ENCODE data around the gene VAMP5.
"Not testable (repeated sequence)": the region's sequence is repeated elsewhere in the genome, so short reads cannot be mapped to it uniquely, and the experiment has no call there.

The VAMP5 gene

GRCh38 chr2:85557130-85557529 is 27.1 kb upstream of the VAMP5 start:
- Histone ChIP-seq H3K36me3 (ENCODE audit: insufficient read depth, low read length) (peaks cover 30% of the 10 kb centered on the region; the same call in 1 of the 2 replicates), H3K9me2 (replicated peaks; ENCODE audit: low read depth, low read length) (no peaks in the 10 kb centered on the region)

GRCh38 chr2:85558160-85558559 is 26.1 kb upstream of the VAMP5 start:
- Histone ChIP-seq H3K9me3 (ENCODE audit: insufficient read depth, low read depth, low read length) (no peaks in the 10 kb centered on the region), H3K4me2 (ENCODE audit: low read depth, low read length, poor library complexity, severe bottlenecking) (no peak overlapping the region), H2AFZ (ENCODE audit: low read length) (no peak overlapping the region), H3K36me3 (ENCODE audit: insufficient read depth, low read length) (peaks cover 20% of the 10 kb centered on the region; the same call in 1 of the 2 replicates), H3K9me2 (replicated peaks; ENCODE audit: low read depth, low read length) (no peaks in the 10 kb centered on the region), H3K4me3 (ENCODE audit: low read length, poor library complexity, severe bottlenecking) (no peak overlapping the region), H3F3A (ENCODE audit: low read depth) (no peaks in the 10 kb centered on the region), H3K27me3 (ENCODE audit: insufficient read depth, low read length, poor library complexity, severe bottlenecking) (no peaks in the 10 kb centered on the region), H3K4me1 (ENCODE audit: insufficient read depth, low read length, poor library complexity, severe bottlenecking) (peaks cover 13% of the 10 kb centered on the region), H3K9ac (ENCODE audit: low read depth, low read length, poor library complexity, severe bottlenecking) (no peak overlapping the region), H3K79me2 (ENCODE audit: insufficient read depth, low read length) (peaks cover 50% of the 10 kb centered on the region), H4K20me1 (ENCODE audit: insufficient read depth, low read length, poor library complexity, severe bottlenecking) (peaks cover 4% of the 10 kb centered on the region)
- TF ChIP-seq CTCF (conservative IDR thresholded peaks at IDR 0.05; ENCODE audit: low read length) (no peak), EZH2phosphoT487 (IDR thresholded peaks at IDR 0.05; ENCODE audit: borderline replicate concordance) (no peak)

More at GRCh38 chr2:85557130-85557529, 27.1 kb upstream of the VAMP5 start:
- Histone ChIP-seq H3K4me1 (ENCODE audit: insufficient read depth, low read length, poor library complexity, severe bottlenecking) (peaks cover 13% of the 10 kb centered on the region), H3K9me3 (ENCODE audit: insufficient read depth, low read depth, low read length) (no peaks in the 10 kb centered on the region), H2AFZ (ENCODE audit: low read length) (no peak overlapping the region), H3K4me3 (ENCODE audit: low read length, poor library complexity, severe bottlenecking) (no peak overlapping the region), H3K9ac (ENCODE audit: low read depth, low read length, poor library complexity, severe bottlenecking) (no peak overlapping the region), H4K20me1 (ENCODE audit: insufficient read depth, low read length, poor library complexity, severe bottlenecking) (peaks cover 4% of the 10 kb centered on the region), H3K27me3 (ENCODE audit: insufficient read depth, low read length, poor library complexity, severe bottlenecking) (no peaks in the 10 kb centered on the region), H3K4me2 (ENCODE audit: low read depth, low read length, poor library complexity, severe bottlenecking) (no peak overlapping the region), H3K79me2 (ENCODE audit: insufficient read depth, low read length) (peaks cover 50% of the 10 kb centered on the region), H3F3A (ENCODE audit: low read depth) (no peaks in the 10 kb centered on the region)
- TF ChIP-seq CTCF (conservative IDR thresholded peaks at IDR 0.05; ENCODE audit: low read length) = no peak
- TF ChIP-seq EZH2phosphoT487 (IDR thresholded peaks at IDR 0.05; ENCODE audit: borderline replicate concordance) = no peak

GRCh38 chr2:85560403-85560726 is 23.9 kb upstream of the VAMP5 start:
- H3K9me3 ChIP-seq (ENCODE audit: insufficient read depth, low read depth, low read length); H3K36me3 ChIP-seq (ENCODE audit: insufficient read depth, low read length); H3F3A ChIP-seq (ENCODE audit: low read depth); H3K27me3 ChIP-seq (ENCODE audit: insufficient read depth, low read length, poor library complexity, severe bottlenecking); H2AFZ ChIP-seq (ENCODE audit: low read length); H3K9me2 ChIP-seq (replicated peaks; ENCODE audit: low read depth, low read length); H4K20me1 ChIP-seq (ENCODE audit: insufficient read depth, low read length, poor library complexity, severe bottlenecking): not testable (repeated sequence)
- H3K4me1 ChIP-seq (ENCODE audit: insufficient read depth, low read length, poor library complexity, severe bottlenecking) = peaks cover 15% of the 10 kb centered on the region
- peak overlapping the region; percentile 98 for H3K4me3 ChIP-seq (ENCODE audit: low read length, poor library complexity, severe bottlenecking)
- peak overlapping the region; percentile 93 for H3K4me2 ChIP-seq (ENCODE audit: low read depth, low read length, poor library complexity, severe bottlenecking)
- peak overlapping the region; percentile 97 for H3K9ac ChIP-seq (ENCODE audit: low read depth, low read length, poor library complexity, severe bottlenecking)
- H3K79me2 ChIP-seq (ENCODE audit: insufficient read depth, low read length) = peaks cover 50% of the 10 kb centered on the region

- Histone ChIP-seq H3F3A (ENCODE audit: low read depth) (no peaks in the 10 kb centered on the region), H3K4me2 (ENCODE audit: low read depth, low read length, poor library complexity, severe bottlenecking) (peak overlapping the region; percentile 93), H3K79me2 (ENCODE audit: insufficient read depth, low read length) (peaks cover 50% of the 10 kb centered on the region), H4K20me1 (ENCODE audit: insufficient read depth, low read length, poor library complexity, severe bottlenecking) (peaks cover 4% of the 10 kb centered on the region), H3K4me1 (ENCODE audit: insufficient read depth, low read length, poor library complexity, severe bottlenecking) (peaks cover 15% of the 10 kb centered on the region), H3K9me3 (ENCODE audit: insufficient read depth, low read depth, low read length) (no peaks in the 10 kb centered on the region), H3K9ac (ENCODE audit: low read depth, low read length, poor library complexity, severe bottlenecking) (peak overlapping the region; percentile 97), H2AFZ (ENCODE audit: low read length) (peak overlapping the region; percentile 97; the same call in 1 of the 2 replicates), H3K27me3 (ENCODE audit: insufficient read depth, low read length, poor library complexity, severe bottlenecking) (no peaks in the 10 kb centered on the region), H3K9me2 (replicated peaks; ENCODE audit: low read depth, low read length) (no peaks in the 10 kb centered on the region), H3K36me3 (ENCODE audit: insufficient read depth, low read length) (no peaks in the 10 kb centered on the region), H3K4me3 (ENCODE audit: low read length, poor library complexity, severe bottlenecking) (peak overlapping the region; percentile 98)
- no peak for TF ChIP-seq CTCF (conservative IDR thresholded peaks at IDR 0.05; ENCODE audit: low read length)
- TF ChIP-seq EZH2phosphoT487 (IDR thresholded peaks at IDR 0.05; ENCODE audit: borderline replicate concordance) = no peak
Observed at GRCh38 chr2:85560812-85561279, 23.4 kb upstream of the VAMP5 start.
